GM12872 (cell line): Measurements from ENCODE around the gene GLTP.

Source experiments
- CTCF ChIP-seq: IDR thresholded peaks from 3 replicates; pipeline ENCODE4 v1.5.1; 2011; ENCODE audit warnings: low read depth, mild to moderate bottlenecking, low read length, moderate library complexity; ENCODE audit not compliant: insufficient read depth

Gene GLTP

GRCh38 chr12:109827080-109827479 is 53.3 kb downstream of the GLTP start:
- TF ChIP-seq CTCF = no peak

- no peak for TF ChIP-seq CTCF
Observed at GRCh38 chr12:109824731-109825130, 55.6 kb downstream of the GLTP start.

- no peak for TF ChIP-seq CTCF
Observed at GRCh38 chr12:109822951-109823411, 57.4 kb downstream of the GLTP start.

- TF ChIP-seq CTCF = no peak
Observed at GRCh38 chr12:109822416-109822815, 57.9 kb downstream of the GLTP start.

- TF ChIP-seq CTCF = no peak
Observed at GRCh38 chr12:109821968-109822367, 58.4 kb downstream of the GLTP start.

GRCh38 chr12:109820816-109821381 is 59.4 kb downstream of the GLTP start:
- no peak for TF ChIP-seq CTCF

GRCh38 chr12:109818905-109819500 is 61.3 kb downstream of the GLTP start:
- no peak for TF ChIP-seq CTCF
